ENCODE measurements around the gene GSC2. TPM values are rescaled to one million over a fixed set of nuclear protein-coding genes. Genes with fewer than 3 reads are reported as not detected.
A peak's percentile ranks its signal among the peaks of the same experiment; 100 is the strongest.

The GSC2 gene
- total and polyA plus RNA-seq, 2 of the 4 experiments (the other 2 are of a cell fraction) = not detected

DNA sequence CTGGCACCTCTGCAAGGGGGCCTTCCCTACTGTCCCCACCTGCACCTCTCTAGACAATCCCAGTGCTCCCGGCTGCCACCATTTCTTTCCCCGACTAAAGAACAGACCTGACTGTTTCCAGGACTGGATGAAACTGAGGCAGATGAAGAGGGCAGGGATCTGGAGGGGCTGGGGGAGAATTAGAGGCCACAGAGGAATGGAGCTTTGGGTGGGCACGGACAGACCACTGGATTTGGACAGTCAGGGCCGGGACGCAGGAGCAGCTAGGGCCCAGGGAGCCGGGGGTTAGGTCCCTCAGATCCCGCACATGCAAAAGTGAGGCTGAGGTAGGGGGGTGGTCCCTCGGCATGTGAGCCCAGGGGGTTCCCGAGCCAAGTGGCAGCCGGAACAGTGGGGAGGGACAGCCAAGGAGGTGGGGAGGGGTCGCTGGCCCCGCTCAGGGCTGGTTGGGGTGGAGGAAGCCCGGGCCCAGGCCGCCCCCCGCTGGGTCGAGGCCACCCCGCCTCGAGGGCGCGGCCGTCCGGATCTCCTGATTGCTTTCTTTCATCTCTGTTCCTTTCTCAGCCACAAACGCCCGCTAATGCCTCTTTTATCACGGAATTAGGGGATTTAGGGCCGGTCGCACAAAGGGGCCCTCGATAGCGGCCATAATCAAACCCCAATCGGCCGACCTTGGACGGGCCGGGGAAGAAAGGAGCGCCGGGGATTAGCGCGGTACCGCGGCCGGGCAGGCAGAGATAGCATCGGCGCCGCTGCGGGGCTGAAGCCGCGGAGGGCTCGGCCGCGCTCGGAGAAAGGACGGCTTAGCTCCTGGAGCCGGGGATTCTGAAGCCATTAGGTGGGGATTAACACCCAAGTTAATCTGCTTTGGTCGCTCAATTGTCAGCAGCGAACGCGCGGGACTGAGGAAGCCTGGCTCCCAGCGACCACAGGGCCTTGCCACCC is 19.2 kb upstream of the GSC2 start:
- 13% methylated on average over 10 of the region's 58 CpGs; no CpG with 5 or more reads in 1 of the 2 experiments for WGBS, 2 experiments (ENCODE audit: extremely low coverage in 2 of 2, insufficient read length in 1 of 2)
- H4K5ac ChIP-seq (ENCODE audit: low read depth, low read length) = no peak overlapping the region; the same call in 1 of the 2 replicates
- peak overlapping the region; percentile 40 for H3K4me3 ChIP-seq (ENCODE audit: insufficient read depth, low read depth, low read length)
- ATAC-seq (ENCODE audit: low read depth) (no peak), DNase-seq (no peak)
- H2AK5ac ChIP-seq (ENCODE audit: low read depth, low read length) = no peak overlapping the region
- H3K4me1 ChIP-seq (ENCODE audit: control insufficient read depth, insufficient read depth, low read length) = peaks cover 19% of the 10 kb centered on the region
- ChIA-PET POLR2A (ENCODE audit: unreplicated experiment) (no interaction called here), CTCF (no interaction called here)
- peak overlapping the region in 1 of 2 experiments; percentile 60; a peak in 1 of 4 replicates for H4K8ac ChIP-seq (ENCODE audit: low read depth in 2 of 2, low read length in 2 of 2)
- H2BK120ac ChIP-seq (ENCODE audit: low read depth, low read length) = no peak overlapping the region
- no peak overlapping the region for H3K27ac ChIP-seq (ENCODE audit: insufficient read depth, low read length)
- no peak for TF ChIP-seq MAZ (IDR thresholded peaks at IDR 0.05; ENCODE audit: borderline replicate concordance, low read depth, low read length)
- TF ChIP-seq RCOR1 (IDR thresholded peaks at IDR 0.05; ENCODE audit: insufficient replicate concordance, low read length) = no peak
- TF ChIP-seq CHD1 (IDR thresholded peaks at IDR 0.05; ENCODE audit: low read depth, low read length) = no peak
- no peak for TF ChIP-seq RFX5 (IDR thresholded peaks at IDR 0.05; ENCODE audit: low read depth, low read length)
- no peak for TF ChIP-seq SMC3 (IDR thresholded peaks at IDR 0.05; ENCODE audit: low read depth, low read length)
- TF ChIP-seq POLR2A (IDR thresholded peaks at IDR 0.05; ENCODE audit: low read depth, low read length) = no peak
- no peak for TF ChIP-seq RAD21 (IDR thresholded peaks at IDR 0.05; ENCODE audit: low read length)
- TF ChIP-seq FOS (IDR thresholded peaks at IDR 0.05; ENCODE audit: low read depth, low read length) = no peak
- TF ChIP-seq MAFK (IDR thresholded peaks at IDR 0.05; ENCODE audit: low read depth, low read length) = no peak
- TF ChIP-seq, protein P1, sequence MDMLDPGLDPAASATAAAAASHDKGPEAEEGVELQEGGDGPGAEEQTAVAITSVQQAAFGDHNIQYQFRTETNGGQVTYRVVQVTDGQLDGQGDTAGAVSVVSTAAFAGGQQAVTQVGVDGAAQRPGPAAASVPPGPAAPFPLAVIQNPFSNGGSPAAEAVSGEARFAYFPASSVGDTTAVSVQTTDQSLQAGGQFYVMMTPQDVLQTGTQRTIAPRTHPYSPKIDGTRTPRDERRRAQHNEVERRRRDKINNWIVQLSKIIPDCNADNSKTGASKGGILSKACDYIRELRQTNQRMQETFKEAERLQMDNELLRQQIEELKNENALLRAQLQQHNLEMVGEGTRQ (IDR thresholded peaks at IDR 0.05; ENCODE audit: low read depth, low read length) = no peak
- H3K14ac ChIP-seq (replicated peaks; ENCODE audit: low read depth, low read length) = no peak overlapping the region
- no peak overlapping the region for H2BK5ac ChIP-seq (ENCODE audit: low read depth, low read length, poor library complexity, severe bottlenecking)
- no peak overlapping the region for H2BK15ac ChIP-seq (ENCODE audit: low read depth, low read length)
- no peak overlapping the region for H3K18ac ChIP-seq (ENCODE audit: low read depth, low read length)
- peak overlapping the region; percentile 72 for H3K4me2 ChIP-seq (ENCODE audit: low read depth, low read length)
- no TSS peak for BruUV-seq (replicated peaks)
- peaks cover 33% of the 10 kb centered on the region for H3K27me3 ChIP-seq (ENCODE audit: control insufficient read depth, insufficient read depth, low read length)
- no peak overlapping the region for H4K91ac ChIP-seq (ENCODE audit: insufficient read depth, low read depth, low read length)
- H3K4ac ChIP-seq (ENCODE audit: low read depth, low read length) = no peak overlapping the region
- H3K56ac ChIP-seq (ENCODE audit: extremely low read depth, insufficient read depth, low read length) = no peak overlapping the region
- H3K9ac ChIP-seq (ENCODE audit: low read depth, low read length) = no peak overlapping the region
- intact Hi-C loops (cut with micrococcal nuclease) (no loop called here), in situ Hi-C loops (cut with MboI; ENCODE audit: low sequenced_read_pairs) (no loop called here), dilution Hi-C loops (cut with HindIII; ENCODE audit: low sequenced_read_pairs, unreplicated experiment) (no loop called here)
- peaks cover 12 to 38% of the 10 kb centered on the region in 2 experiments for H3K79me1 ChIP-seq (ENCODE audit: low read depth in 1 of 2, low read length in 2 of 2)
- H2AK9ac ChIP-seq (replicated peaks; ENCODE audit: low read depth, low read length, poor library complexity) = peak overlapping the region; percentile 42
- no peaks in the 10 kb centered on the region for H3K36me3 ChIP-seq (ENCODE audit: control insufficient read depth, insufficient read depth, low read length)
- no peak overlapping the region for H2BK20ac ChIP-seq (ENCODE audit: low read depth, low read length)
- no peaks in the 10 kb centered on the region; the same call in 1 of the 2 replicates for H4K20me1 ChIP-seq (ENCODE audit: insufficient read depth, low read length)
- H3K23ac ChIP-seq (ENCODE audit: low read depth, low read length) = no peak overlapping the region
- H2AFZ ChIP-seq (replicated peaks; ENCODE audit: low read length, poor library complexity) = peak overlapping the region; percentile 82
- H3K9me1 ChIP-seq (ENCODE audit: insufficient read depth, low read length) = peaks cover 16% of the 10 kb centered on the region
- H3K9me3 ChIP-seq (ENCODE audit: control insufficient read depth, insufficient read depth, low read length) = no peaks in the 10 kb centered on the region

Data from IMR-90 (cell line).